DND-41 (cell line): ENCODE data around the gene ZMYND10.

Experiments used
- CTCF ChIP-seq: IDR thresholded peaks from 2 replicates; pipeline ENCODE4 v1.5.1; 2012; ENCODE audit warnings: borderline replicate concordance, low read length, moderate library complexity, mild to moderate bottlenecking; ENCODE audit not compliant: poor library complexity, severe bottlenecking; ENCODE audit errors: extremely low read depth
- EZH2 ChIP-seq: IDR thresholded peaks from 3 replicates; pipeline ENCODE4 v1.6.1; 2012; ENCODE audit warnings: borderline replicate concordance, low read depth, mild to moderate bottlenecking, moderate library complexity, low read length, inconsistent platforms; ENCODE audit not compliant: severe bottlenecking

GRCh38 chr3:50338965-50339364, 6.6 kb downstream of the ZMYND10 start:
- TF ChIP-seq CTCF: no peak
- TF ChIP-seq EZH2: no peak
